GM21447 (cell line): ENCODE data around the gene FBXO21.

Source experiments
- ATAC-seq: cut with Tn5 transposase; IDR thresholded peaks from one replicate; pipeline ENCODE4 v1.9.1; 2021; ENCODE audit not compliant: unreplicated experiment

The FBXO21 gene

DNA sequence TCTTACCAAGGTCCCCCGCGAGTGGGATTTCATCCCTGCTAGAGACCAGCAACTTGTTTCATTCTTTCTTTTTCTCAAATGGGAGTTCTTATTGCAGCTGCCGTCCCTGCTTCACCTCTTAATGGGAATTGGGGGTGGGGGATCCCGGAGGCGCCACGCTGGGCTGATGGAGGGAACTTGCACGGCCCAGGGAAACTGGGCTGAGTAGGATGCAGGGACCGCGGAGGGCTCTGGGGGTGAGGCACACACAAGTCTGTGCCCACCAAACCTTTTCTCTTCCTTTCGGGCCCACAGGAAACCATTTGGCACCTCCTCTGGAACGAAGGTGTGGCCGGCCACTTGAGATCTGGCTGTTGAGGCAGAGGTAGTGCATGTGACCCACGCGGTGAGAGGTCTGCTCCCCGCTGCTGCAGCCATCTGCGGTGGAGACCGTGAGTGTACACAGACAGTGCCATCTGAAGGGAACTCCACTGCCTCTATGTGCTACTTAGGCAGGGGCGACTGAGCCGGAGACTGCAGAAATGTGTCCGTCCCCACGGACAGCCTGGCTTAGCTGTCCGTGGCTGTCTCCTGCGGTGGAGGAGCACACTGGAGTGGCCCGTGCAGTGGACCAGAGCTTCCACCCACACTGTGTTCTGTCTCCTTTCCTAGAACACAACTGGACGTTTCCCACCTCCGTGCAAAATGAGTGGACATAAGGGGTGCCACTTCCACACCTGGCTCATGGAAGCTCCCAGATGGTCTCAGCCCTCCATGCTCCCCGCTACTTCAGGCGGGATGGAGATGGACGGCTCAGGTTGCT, 49.0 kb downstream of the FBXO21 start:
- ATAC-seq, result no peak

DNA sequence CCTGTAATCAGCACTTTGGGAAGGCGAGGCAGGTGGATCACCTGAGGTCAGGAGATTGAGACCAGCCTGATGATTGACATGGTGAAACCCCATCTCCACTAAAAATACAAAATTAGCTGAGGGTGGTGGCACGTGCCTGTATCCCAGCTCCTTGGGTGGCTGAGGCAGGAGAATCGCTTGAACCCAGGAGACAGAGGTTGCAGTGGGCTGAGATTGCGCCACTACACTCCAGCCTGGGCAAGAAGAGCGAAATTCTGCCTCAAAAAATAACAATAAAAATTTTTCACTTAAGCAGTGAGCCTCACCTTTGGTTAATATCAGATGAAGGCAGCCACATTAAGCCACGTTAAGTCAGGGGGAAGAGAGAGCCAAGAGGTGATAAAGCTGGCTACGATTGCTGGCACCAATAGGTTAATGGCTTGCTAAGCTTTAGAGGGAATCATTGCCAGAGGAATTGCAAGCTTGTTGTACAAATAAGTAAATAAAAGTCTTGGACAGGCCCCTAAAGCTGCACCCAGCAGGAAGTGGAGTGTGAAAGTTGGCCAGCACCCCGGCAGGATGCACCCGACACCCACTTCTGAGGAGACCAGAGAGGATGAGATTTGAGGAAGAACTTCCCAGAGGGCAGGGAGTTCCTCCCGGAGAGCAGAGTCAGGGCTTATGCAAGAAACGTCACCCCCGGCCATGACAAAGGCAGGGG, 49.7 kb downstream of the FBXO21 start:
- no peak for ATAC-seq

DNA sequence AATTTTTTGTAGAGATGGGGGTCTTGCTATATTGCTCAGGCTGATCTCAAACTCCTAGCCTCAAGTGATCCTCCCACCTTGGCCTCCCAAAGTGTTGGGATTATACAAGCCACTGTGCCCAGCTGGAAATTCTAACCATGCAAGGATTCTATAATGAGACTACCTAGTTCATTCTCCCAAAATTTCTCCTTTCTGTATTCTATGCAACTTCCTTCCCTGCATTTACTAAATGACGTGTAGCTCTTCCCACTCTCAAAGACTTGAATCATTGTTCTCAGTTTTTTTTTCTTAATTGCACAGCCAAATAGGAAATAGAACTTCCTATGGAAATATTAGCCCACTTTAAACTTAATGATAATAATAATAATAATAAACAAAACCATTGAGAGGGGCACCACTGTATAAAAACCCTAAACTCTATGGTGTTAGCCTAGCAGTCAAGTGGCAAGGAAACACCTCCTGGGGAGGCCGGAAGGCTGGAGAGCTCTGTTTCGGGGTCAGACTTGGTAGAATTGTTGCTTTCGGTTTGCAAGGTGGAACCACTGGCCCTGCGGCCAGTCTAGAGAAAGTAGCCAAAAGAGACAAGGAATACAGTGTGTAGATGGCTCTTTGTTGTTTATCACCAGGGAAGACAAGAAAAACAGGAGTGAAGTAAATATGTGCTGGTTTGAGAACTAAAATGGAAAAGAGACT, 51.1 kb downstream of the FBXO21 start:
- no peak for ATAC-seq

DNA sequence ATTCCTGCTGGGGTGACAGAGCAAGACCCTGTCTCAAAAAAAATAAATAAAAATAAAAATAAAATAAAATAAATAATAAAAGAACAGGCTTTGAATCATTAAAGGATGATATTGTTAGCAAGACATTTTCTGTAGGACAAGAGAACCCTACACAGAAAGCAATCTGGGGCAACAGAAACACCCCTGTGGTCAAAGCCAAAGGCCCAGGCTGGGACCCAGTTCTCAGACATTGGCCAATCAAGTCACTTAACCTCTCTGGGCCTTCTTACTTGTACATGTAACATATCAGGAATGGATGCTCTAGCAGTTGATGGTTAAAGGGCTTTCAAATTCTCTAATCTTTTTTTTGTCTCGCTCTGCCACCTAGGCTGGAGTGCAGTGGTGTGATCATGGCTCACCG, 55.5 kb downstream of the FBXO21 start:
- ATAC-seq, result no peak

DNA sequence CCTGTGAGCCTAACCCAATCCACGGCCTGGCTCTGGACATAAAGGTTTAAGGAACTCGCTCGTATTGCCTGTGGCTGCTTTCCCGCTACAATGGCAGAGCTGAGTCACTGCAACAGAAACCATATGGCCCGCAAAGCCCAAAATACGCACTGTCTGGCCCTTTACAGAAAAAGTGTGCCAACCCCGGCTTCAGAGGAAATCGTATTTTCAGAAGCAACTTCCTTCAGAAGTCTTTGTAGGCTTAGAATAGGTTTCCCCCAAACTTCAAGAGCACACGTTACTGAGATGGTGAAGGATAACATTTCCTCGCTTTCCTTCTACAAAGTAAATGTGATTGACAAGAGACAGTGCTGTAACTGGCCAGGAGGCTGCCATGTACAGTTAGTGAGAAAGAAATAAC, 56.2 kb downstream of the FBXO21 start:
- no peak for ATAC-seq

DNA sequence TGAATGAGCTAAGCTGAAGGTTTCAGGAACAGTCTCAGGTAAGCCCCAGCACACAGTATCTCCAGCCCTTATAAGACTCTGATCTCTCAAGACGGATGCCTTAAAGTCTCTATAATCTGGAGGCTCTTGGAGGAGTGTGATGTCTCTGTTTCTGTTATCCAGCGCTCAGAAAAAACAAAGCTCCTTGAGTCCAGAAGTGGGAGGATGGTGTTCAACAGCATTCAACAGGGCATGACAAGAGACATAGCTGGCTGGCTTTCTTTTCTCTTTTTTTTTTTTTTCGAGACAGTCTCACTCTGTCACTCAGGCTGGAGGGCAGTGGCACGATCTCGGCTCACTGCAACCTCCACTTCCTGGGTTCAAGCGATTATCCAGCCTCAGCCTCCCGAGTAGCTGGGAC, 59.5 kb downstream of the FBXO21 start:
- ATAC-seq, result no peak

DNA sequence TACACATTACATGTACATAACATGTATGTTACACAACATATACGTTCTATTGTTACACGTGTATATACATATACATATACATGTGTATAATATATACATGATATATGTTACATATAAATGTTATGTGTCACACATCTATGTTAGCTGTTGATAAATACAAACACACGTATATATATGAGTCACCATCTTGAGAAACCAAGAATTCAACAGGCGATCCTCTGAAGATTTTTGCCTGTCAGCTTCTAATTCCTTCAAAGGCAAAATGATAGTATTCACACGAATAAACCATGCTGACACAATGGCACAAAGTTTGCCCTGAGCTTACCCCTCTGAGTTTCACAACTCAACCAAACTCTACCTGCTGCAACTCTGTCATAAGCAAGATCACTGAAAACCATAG, 60.9 kb downstream of the FBXO21 start:
- no peak for ATAC-seq

DNA sequence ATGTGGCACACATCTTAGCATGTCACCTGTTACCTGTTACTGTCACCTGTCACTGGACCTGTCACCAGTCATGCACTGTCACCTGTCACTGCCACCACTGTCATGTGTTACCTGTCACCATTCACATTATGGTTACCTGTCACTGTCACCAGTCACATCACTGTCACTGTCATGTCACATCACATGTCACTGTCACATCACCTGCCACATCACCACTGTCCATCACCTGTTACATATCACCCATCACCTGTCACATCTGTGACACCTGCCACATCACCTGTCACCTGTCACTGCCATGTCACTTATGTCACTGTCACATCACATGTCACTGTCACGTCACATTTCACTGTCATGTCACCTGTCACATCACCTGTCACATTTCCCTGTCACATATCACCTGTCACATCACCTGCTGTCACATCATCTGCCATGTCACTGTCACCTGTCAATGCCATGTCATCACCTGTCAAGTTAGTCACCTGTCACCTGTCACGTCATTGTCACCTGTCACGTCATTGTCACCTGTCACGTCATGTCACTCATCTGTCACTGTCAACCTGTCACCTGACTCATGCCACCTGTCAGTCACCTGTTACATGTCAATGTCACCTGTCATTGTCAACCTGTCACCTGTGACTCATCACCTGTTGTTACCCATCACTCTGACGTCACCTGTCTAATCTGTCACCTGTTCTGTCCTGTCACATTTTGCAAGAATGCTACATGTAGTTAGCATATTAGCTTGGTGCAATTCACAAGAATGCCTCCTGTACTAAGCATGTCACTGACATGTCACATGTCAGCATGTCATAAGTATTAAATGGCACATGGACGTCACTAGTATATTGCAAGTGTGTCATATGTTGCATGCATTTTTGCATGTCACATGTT, 62.1 kb downstream of the FBXO21 start:
- ATAC-seq, result no peak

DNA sequence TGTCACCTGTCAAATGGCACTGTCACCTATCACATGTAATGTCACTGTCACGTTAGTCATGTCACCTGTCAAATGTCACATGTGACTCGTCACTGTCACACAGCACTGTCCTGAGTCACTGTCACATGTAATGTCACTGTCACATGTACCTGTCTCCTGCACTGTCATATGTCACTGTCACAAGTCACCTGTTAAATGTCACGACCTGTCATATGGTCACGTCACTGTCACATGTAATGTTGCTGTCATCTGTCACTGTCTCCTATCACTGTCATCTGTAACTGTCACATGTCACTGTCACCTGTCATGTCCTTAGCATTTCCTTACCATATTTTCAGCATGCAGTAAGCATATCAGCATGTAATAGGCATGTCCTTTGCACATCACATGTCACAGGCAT, 63.9 kb downstream of the FBXO21 start:
- no peak for ATAC-seq

DNA sequence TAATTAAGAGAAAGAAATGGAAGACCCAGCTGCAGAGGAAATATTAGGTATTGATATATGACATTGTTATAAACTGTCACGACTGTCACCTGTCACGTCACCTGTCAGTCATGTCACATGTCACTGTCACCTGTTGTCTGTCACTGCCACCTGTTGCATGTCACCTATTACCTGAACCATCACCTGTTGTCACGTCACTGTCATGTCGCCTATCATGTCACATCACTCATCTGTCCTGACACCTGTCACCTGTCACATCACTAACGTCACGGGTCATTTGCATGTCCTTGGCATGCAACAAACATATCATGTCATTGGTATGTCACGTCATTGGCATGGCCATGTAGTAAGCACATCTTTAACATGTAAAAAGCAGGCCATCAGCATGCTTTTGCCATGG, 64.5 kb downstream of the FBXO21 start:
- ATAC-seq, result no peak

DNA sequence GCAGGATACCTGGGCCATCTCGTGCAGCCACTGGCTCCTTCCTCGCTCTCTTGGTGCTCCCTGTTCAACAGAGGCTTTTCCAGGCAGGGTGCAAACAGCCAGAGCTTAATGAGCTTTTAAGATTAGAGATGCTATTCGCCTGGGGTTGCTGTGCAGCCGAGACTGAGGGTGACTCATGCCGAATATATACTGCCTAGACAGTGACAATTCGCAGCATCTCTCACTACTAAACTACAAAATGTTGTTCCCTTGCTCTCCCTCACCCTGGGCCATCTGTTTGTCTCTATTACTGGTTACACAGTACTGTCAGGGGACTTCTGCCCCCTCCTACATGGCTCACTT, 65.0 kb downstream of the FBXO21 start:
- ATAC-seq, result no peak

DNA sequence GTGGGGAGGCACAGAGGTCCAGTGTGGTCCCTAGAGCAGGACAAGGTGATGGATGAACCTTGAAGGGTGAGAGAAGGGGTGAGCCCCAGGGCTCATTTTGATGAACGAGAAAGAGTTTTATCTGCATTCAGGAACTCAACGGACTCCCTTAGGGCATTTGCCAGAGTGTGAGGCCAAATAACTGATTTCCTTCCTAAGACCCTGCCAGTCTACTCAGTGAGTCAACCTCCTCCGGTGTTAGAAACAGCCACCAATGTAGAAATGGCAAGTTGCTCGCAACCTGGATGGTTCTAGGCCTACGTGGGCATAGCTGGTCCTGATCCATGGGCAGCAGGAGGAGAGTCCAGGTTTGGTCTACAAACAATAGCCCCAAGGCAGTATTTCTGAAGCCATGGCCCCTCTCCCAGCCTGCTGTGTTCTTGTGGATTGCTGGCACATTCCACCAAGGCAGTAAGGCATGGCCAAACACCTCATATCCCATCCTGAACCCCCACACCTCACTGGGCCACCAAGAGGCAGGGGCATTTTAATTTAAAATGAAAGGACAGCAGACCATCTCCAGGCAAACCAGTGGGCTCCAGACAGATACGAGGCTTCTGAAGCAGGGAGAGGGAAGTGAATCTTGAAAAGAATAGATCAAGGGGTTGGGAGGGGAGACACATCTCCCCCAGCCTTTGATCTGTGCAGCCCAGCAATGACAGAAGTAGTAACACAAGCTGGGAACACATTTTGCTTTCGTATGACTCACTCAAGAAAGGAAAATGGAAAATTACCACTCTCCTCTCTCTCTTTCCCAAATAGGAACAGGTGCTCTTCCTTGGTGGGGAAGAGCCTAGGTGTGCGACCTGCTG, 65.6 kb downstream of the FBXO21 start:
- ATAC-seq, result no peak

DNA sequence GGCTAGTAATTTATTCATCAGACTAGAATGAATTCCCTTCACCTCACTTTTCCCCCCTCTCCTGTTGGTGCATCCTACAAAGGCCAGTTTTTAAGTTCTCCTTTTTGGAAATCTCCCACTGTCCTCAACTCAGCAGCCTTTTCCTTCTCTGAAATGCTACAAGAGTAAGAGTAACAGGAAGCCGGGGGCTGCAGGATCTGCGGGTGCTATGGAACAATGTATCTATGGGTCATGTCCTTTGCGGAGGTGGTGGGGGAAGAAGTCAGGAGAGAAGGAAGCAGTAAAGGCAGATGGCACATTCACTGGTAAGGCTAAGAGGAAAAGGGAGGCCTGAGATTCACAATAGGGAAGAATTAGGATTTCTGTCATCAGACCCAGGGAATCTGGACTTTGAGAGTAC, 68.8 kb downstream of the FBXO21 start:
- ATAC-seq, result no peak

DNA sequence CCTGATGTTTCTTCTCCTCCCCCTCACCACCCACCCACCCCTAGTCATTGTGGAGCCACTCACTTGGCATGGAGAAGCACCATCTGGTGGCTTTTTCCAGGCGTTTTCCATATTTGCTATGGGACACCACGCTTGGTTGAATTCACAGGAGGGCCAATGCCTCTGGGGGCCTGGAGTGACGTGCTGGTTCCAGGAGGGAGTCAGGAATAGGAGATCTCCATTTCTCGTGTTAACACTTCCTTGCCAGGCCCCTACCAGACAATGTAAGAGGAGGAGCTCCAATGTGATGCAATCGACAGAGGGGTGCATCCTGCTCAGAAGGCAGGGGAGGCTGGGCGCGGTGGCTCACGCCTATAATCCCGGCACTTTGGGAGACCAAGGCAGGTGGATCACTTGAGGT, 69.5 kb downstream of the FBXO21 start:
- ATAC-seq, result no peak

DNA sequence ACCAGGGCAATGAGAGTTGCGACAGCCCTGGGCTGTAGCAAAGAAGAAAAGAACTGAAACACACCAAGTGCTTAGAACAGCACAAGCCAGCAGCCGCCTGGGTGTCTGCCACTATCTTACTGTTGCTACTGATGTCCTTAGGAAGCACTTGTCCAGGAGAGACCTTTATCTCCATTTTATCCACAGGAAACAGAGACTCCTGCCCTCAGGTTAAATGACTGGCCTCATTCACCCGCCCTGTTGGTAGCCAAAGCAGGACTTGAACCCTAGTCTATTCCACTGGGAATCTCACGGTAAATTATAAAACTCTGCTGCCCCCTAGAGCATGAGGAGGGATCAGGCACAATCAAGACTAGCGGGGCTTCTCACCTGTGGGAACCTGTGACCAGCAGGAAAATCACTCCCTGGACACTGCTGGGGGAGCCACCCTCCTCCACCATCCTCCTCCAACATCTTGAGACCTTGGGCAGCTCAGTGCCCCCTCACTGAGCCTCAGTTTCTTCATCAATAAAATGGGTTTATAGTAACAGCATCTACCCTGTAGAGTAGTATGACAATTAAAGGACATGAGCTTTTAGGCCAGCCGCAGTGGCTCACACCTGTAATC, 70.6 kb downstream of the FBXO21 start:
- ATAC-seq, result no peak

DNA sequence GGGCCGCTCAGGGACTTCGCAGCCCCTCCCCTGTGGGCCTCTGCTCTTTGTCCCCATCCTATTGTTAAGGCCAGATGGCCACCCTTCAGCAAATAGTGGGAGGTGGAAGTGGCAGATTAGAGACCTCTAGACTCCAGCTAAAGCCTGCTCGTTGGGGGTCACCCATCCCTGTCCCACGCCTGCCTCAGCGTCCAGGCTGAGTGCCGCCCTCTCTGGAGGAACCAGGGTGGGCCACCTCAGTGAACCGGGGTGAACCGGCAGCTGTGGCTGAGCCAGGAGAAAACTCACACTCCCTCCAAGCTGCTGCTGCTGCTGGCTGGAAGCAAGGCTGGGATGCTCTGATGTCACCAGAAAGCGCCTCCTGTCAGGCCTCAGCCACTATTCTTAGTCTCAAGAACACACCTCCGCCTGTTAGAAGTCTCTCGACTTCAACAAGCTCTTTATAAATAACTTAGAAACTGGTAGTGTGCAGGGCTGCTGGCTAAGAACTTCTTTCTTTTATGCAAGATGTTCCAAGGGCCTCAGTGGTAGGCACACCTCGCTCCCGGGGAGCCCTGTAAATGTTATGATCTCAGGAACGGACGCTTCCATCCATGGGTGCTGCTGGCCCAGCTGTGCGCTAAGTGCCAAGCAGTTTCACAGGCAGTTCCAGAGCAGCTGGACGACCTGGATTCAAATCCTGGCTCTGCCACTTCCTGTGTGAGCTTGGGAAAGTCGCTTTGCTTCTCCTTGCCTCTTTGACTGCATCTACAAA, 71.3 kb downstream of the FBXO21 start:
- no peak for ATAC-seq

DNA sequence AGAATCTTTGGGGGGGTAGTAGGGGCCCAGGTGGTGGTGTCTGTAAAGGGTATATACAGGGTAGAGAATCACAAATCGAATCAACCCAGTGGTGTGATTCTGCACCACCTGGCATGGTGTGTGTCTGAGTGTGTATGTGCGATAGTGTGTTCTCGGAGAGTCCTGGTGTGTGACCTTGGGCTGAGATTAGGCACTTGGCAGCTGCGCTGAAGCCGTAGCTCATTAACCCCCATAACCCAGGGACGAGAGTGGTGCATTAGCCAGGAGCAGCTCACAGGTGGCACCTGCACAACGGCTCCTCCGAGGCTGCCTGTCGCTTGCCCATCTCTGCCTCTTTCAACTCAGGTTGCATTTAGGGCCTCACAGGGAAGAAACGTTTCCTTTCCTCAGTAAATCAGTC, 75.5 kb downstream of the FBXO21 start:
- ATAC-seq, result no peak

DNA sequence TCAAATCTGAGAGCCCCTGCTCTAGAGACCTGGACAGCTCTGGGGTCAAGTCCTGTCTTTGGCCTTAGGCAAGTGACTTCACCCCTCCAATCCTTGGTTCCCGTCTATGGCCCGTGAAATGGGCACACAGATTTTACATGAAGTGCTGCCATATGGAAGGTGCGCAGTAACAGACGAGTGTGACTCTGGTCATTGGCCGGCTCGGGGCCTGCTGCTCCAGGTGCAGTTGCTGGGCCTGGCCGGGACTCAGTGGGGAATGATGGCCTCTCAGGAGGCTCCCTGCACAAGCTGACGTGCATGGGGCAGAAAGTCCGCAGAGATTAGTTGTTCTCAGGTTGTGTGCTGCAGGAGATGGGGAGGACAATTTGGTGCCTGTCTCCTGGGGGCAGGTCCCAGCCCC, 77.0 kb downstream of the FBXO21 start:
- ATAC-seq, result no peak
